Measurements from ENCODE around the gene FGFR3. TPM values are rescaled to one million over a fixed set of nuclear protein-coding genes. Genes with fewer than 3 reads are reported as not detected.

FGFR3 gene
- total RNA-seq, 3 donors from 2014 or later (not counting 1 experiment from before 2014, with no cell fraction given), result not detected

- H3K4me1 Mint-ChIP-seq, result no peaks in the 10 kb centered on the region
- DNase-seq (no peak), ATAC-seq (no peak)
- no peaks in the 10 kb centered on the region for H3K27me3 ChIP-seq (ENCODE audit: control insufficient read depth, insufficient read depth, low read length)
- H3K27ac Mint-ChIP-seq, result no peak overlapping the region
- 97% methylated on average over 7 of the region's 7 CpGs for WGBS (ENCODE audit: insufficient coverage)
- no peaks in the 10 kb centered on the region for H3K27me3 Mint-ChIP-seq (ENCODE audit: low read depth in 2 of 2)
- H3K9me3 ChIP-seq (ENCODE audit: control insufficient read depth, insufficient read depth, low read length), result no peaks in the 10 kb centered on the region
- TF ChIP-seq CTCF (IDR thresholded peaks at IDR 0.05), result no peak
- H3K27ac ChIP-seq (ENCODE audit: low read length), result no peak overlapping the region
- H3K4me3 Mint-ChIP-seq, result no peak overlapping the region
- peaks cover 65% of the 10 kb centered on the region for H3K36me3 ChIP-seq (ENCODE audit: control insufficient read depth, insufficient read depth, low read length)
- peaks cover 13% of the 10 kb centered on the region for H3K36me3 Mint-ChIP-seq
- no peaks in the 10 kb centered on the region for H3K9me3 Mint-ChIP-seq
- H3K4me1 ChIP-seq (ENCODE audit: control insufficient read depth, insufficient read depth, low read length), result no peaks in the 10 kb centered on the region
- no peak overlapping the region for H3K4me3 ChIP-seq (ENCODE audit: low read length)
- intact Hi-C loops (cut with micrococcal nuclease), result loop anchor here (10.0 kb wide), 1 partner anchor 75 kb away; no protein-coding TSS in a partner anchor
Observed at GRCh38 chr4:1819816-1820215, 26.7 kb downstream of the FGFR3 start.

GRCh38 chr4:1821679-1822567 is 28.8 kb downstream of the FGFR3 start:
- Histone ChIP-seq H3K4me1 (ENCODE audit: control insufficient read depth, insufficient read depth, low read length) (no peaks in the 10 kb centered on the region), H3K36me3 (ENCODE audit: control insufficient read depth, insufficient read depth, low read length) (peaks cover 53% of the 10 kb centered on the region), H3K27ac (ENCODE audit: low read length) (no peak overlapping the region), H3K27me3 (ENCODE audit: control insufficient read depth, insufficient read depth, low read length) (no peaks in the 10 kb centered on the region), H3K4me3 (ENCODE audit: low read length) (no peak overlapping the region), H3K9me3 (ENCODE audit: control insufficient read depth, insufficient read depth, low read length) (no peaks in the 10 kb centered on the region)
- Mint-ChIP-seq H3K9me3 (no peaks in the 10 kb centered on the region), H3K27ac (no peak overlapping the region), H3K36me3 (peaks cover 13% of the 10 kb centered on the region), H3K27me3 (ENCODE audit: low read depth in 2 of 2) (no peaks in the 10 kb centered on the region), H3K4me3 (no peak overlapping the region), H3K4me1 (no peaks in the 10 kb centered on the region)
- TF ChIP-seq CTCF (IDR thresholded peaks at IDR 0.05), result no peak
- no peak for DNase-seq
- intact Hi-C loops (cut with micrococcal nuclease), result no loop called here
- 98% methylated on average over 18 of the region's 18 CpGs for WGBS (ENCODE audit: insufficient coverage)
- ATAC-seq, result no peak

DNA sequence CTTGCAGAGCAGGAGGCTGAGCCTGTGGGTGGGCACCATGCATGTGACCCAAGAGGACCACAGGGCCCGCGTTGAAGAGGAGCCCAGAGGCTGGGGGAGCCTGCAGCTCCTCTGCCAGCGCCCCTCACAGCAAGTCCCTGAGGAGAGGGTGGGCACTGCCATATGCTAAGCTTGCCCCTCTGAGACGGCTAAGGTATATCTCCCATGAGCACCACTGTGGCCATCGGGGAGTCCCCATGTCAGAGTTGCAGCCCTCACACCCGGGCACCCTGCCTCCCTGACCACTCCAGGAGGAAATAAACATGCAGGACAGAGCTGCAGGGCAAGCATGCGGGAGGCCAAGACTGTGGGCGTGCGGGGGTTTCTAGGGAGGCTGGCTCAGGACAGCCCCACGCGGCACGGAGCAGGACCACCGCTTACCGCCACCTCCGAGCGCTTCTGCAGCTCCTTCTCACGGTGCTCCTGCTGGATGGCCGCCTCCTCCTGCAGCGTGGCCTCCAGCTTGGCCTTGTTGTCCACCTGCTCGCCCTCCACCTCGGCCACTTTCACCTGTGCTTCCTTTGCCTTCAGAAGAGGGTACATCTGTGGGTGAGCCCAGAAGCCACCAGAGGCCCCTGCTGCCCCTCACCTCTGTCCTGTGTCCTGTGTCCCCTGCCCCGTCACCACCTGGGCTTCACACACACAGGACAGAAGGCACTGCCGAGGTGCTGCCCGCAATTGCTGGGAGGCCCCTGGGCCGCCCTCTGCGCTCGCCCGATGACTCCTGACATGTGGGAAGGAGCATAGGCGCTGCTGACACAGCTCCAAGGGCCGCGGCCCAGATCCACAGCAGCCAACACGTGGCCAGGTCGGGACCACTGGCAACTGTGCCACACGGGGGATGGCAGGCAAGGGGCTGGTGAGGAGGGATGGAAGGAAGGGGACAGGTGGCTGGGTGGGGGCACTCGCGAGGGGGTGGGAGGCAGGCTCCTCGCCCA is 29.8 kb downstream of the FGFR3 start:
- Histone ChIP-seq H3K9me3 (ENCODE audit: control insufficient read depth, insufficient read depth, low read length) (no peaks in the 10 kb centered on the region), H3K36me3 (ENCODE audit: control insufficient read depth, insufficient read depth, low read length) (peaks cover 47% of the 10 kb centered on the region), H3K4me1 (ENCODE audit: control insufficient read depth, insufficient read depth, low read length) (no peaks in the 10 kb centered on the region), H3K4me3 (ENCODE audit: low read length) (no peak overlapping the region), H3K27ac (ENCODE audit: low read length) (no peak overlapping the region), H3K27me3 (ENCODE audit: control insufficient read depth, insufficient read depth, low read length) (no peaks in the 10 kb centered on the region)
- WGBS (ENCODE audit: insufficient coverage), result 94% methylated on average over 34 of the region's 37 CpGs
- no peak for ATAC-seq
- Mint-ChIP-seq H3K9me3 (no peaks in the 10 kb centered on the region), H3K36me3 (peaks cover 13% of the 10 kb centered on the region), H3K27me3 (ENCODE audit: low read depth in 2 of 2) (no peaks in the 10 kb centered on the region), H3K4me1 (no peaks in the 10 kb centered on the region), H3K4me3 (no peak overlapping the region), H3K27ac (no peak overlapping the region)
- intact Hi-C loops (cut with micrococcal nuclease), result no loop called here
- no peak for DNase-seq
- no peak for TF ChIP-seq CTCF (IDR thresholded peaks at IDR 0.05)
